ENCODE data around the gene USPL1. TPM values are rescaled to one million over a fixed set of nuclear protein-coding genes. Genes with fewer than 3 reads are reported as not detected.
A peak's percentile ranks its signal among the peaks of the same experiment; 100 is the strongest.

Gene USPL1
- total RNA-seq, 1 experiment from 2014 or later: 10.7 TPM

DNA sequence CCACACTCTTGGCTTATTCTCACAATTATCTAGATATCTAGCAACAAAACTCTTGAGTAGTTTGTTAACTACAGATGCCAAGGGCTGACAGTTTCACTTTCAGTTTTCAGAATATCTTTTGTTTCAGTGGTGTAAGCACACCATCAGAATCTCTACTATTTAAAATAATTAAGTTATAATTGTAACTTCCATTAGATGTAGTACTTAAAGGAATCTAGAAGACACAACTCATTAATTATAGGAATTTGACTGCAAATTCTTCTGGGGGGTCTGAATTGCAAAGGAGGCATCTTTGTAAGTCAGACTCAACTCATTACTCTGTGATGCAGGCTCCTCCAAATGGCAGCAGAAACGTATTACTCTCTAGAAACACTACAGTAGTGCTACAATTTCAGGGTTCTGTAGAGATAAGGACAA lies 44.9 kb upstream of the USPL1 start:
- no peaks in the 10 kb centered on the region for H3K9me2 ChIP-seq (ENCODE audit: insufficient read depth)
- peaks cover 34% of the 10 kb centered on the region for H3K4me1 ChIP-seq (replicated peaks; ENCODE audit: insufficient read depth)
- no TSS peak for BruUV-seq (replicated peaks)
- ChIA-PET CTCF (no interaction called here), POLR2A (ENCODE audit: unreplicated experiment) (no interaction called here)
- peak overlapping the region; percentile 38 for H3K4me2 ChIP-seq
- intact Hi-C loops (cut with micrococcal nuclease; ENCODE audit: unreplicated experiment): loop anchor here (10.0 kb wide), 2 partner anchors 292 to 438 kb away; no protein-coding TSS in a partner anchor
- peak overlapping the region; percentile 9; the same call in 1 of the 2 replicates for H2AFZ ChIP-seq
- no peaks in the 10 kb centered on the region for H4K20me1 ChIP-seq (ENCODE audit: insufficient read depth)
- H3K79me2 ChIP-seq (ENCODE audit: low read depth): no peaks in the 10 kb centered on the region
- TF ChIP-seq, protein P1, sequence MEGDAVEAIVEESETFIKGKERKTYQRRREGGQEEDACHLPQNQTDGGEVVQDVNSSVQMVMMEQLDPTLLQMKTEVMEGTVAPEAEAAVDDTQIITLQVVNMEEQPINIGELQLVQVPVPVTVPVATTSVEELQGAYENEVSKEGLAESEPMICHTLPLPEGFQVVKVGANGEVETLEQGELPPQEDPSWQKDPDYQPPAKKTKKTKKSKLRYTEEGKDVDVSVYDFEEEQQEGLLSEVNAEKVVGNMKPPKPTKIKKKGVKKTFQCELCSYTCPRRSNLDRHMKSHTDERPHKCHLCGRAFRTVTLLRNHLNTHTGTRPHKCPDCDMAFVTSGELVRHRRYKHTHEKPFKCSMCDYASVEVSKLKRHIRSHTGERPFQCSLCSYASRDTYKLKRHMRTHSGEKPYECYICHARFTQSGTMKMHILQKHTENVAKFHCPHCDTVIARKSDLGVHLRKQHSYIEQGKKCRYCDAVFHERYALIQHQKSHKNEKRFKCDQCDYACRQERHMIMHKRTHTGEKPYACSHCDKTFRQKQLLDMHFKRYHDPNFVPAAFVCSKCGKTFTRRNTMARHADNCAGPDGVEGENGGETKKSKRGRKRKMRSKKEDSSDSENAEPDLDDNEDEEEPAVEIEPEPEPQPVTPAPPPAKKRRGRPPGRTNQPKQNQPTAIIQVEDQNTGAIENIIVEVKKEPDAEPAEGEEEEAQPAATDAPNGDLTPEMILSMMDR (conservative IDR thresholded peaks at IDR 0.05): no peak
- TF ChIP-seq EZH2 (IDR thresholded peaks at IDR 0.05; ENCODE audit: low read depth): no peak
- no peaks in the 10 kb centered on the region for H3K27me3 ChIP-seq (ENCODE audit: insufficient read depth, low read depth)
- no peak for DNase-seq
- H3K36me3 ChIP-seq (ENCODE audit: low read depth): no peaks in the 10 kb centered on the region
- no peaks in the 10 kb centered on the region for H3K9me3 ChIP-seq (ENCODE audit: insufficient read depth, low read depth)
- H3K27ac ChIP-seq: no peak overlapping the region
- H3F3A ChIP-seq (ENCODE audit: insufficient read depth, low read depth): peaks cover 14% of the 10 kb centered on the region; the same call in 1 of the 2 replicates
- H3K4me3 ChIP-seq: no peak overlapping the region; the same call in 1 of the 2 replicates

DNA sequence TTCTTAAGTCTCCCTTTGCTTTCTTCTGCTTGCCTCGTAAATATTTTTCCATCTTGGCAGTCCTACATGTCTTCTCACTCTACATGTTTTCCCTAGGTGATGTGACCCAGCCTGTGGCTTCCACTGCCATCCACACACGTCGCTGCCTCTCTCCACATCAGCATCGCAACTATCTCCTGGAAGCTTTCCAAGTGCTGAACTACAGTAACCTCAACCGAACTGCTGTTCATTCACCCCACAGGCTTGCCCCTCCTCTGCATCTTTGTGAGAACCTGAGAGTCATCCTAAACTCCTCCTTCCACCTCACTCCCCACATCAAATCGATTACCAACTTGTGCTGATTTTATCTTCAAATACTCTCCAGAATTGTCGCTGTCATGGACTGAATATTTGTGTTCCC lies 41.2 kb upstream of the USPL1 start:
- Histone ChIP-seq H3K4me1 (replicated peaks; ENCODE audit: insufficient read depth) (peaks cover 27% of the 10 kb centered on the region), H2AFZ (no peak overlapping the region), H3K27me3 (ENCODE audit: insufficient read depth, low read depth) (no peaks in the 10 kb centered on the region), H3K36me3 (ENCODE audit: low read depth) (no peaks in the 10 kb centered on the region), H3K9me3 (ENCODE audit: insufficient read depth, low read depth) (no peaks in the 10 kb centered on the region), H3K9me2 (ENCODE audit: insufficient read depth) (no peaks in the 10 kb centered on the region), H3K79me2 (ENCODE audit: low read depth) (no peaks in the 10 kb centered on the region), H4K20me1 (ENCODE audit: insufficient read depth) (no peaks in the 10 kb centered on the region), H3K4me3 (no peak overlapping the region), H3F3A (ENCODE audit: insufficient read depth, low read depth) (peaks cover 19% of the 10 kb centered on the region; the same call in 1 of the 2 replicates), H3K4me2 (peak overlapping the region; percentile 10; the same call in 1 of the 2 replicates), H3K27ac (peak overlapping the region; percentile 17; the same call in 1 of the 2 replicates)
- CTCF ChIA-PET: no interaction called here
- DNase-seq: peak; percentile 41 to 47
- BruUV-seq (replicated peaks): no TSS peak
- intact Hi-C loops (cut with micrococcal nuclease; ENCODE audit: unreplicated experiment): loop anchor here (5.0 to 10.0 kb wide), 3 partner anchors 226 to 442 kb away; no protein-coding TSS in a partner anchor
- POLR2A ChIA-PET (ENCODE audit: unreplicated experiment): interaction anchor here (0.6 kb wide), 1 partner anchor 40 kb away, joined by 5 read pairs; no protein-coding TSS in a partner anchor
- TF ChIP-seq, protein P1 (conservative IDR thresholded peaks at IDR 0.05): no peak
- TF ChIP-seq EZH2 (IDR thresholded peaks at IDR 0.05; ENCODE audit: low read depth): no peak

DNA sequence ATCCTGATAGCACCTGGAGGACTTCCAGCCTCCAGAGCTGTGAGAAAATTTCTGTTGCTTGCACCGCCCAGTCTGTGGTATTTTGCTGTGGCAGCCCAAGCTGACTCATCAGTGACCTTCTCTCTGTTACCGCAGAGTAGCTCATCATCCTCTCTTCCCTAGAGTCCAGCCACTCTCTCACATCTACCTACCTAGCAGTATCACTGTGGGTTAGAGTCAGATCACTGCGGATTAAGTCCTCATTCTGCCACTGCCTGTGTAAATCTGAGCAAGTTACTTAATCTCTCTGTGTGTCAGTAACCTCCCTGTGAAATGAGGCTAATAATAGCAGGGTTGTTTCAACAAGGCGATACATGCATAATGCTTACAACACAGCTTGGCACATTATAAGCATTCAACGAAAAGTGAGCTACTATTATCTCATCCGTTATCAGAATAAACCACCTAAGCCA lies 40.3 kb upstream of the USPL1 start:
- peak overlapping the region; percentile 18; the same call in 1 of the 2 replicates for H3K4me2 ChIP-seq
- H3K79me2 ChIP-seq (ENCODE audit: low read depth): no peaks in the 10 kb centered on the region
- no peaks in the 10 kb centered on the region for H3K9me3 ChIP-seq (ENCODE audit: insufficient read depth, low read depth)
- no peak overlapping the region for H2AFZ ChIP-seq
- no peak overlapping the region for H3K4me3 ChIP-seq
- H3K27ac ChIP-seq: no peak overlapping the region
- intact Hi-C loops (cut with micrococcal nuclease; ENCODE audit: unreplicated experiment): loop anchor here (5.0 to 10.0 kb wide), 3 partner anchors 225 to 443 kb away; no protein-coding TSS in a partner anchor
- peaks cover 19% of the 10 kb centered on the region; the same call in 1 of the 2 replicates for H3F3A ChIP-seq (ENCODE audit: insufficient read depth, low read depth)
- DNase-seq: peak; percentile 64 to 79
- CTCF ChIA-PET: interaction anchor here (0.7 to 0.9 kb wide), 4 partner anchors 17 to 445 kb away, joined by 3 to 5 read pairs (median 3); no protein-coding TSS in a partner anchor
- H4K20me1 ChIP-seq (ENCODE audit: insufficient read depth): no peaks in the 10 kb centered on the region
- POLR2A ChIA-PET (ENCODE audit: unreplicated experiment): interaction anchor here (0.5 to 0.7 kb wide), 5 partner anchors 44 to 595 kb away, joined by 3 to 22 read pairs (median 8); no protein-coding TSS in a partner anchor
- no peaks in the 10 kb centered on the region for H3K27me3 ChIP-seq (ENCODE audit: insufficient read depth, low read depth)
- H3K9me2 ChIP-seq (ENCODE audit: insufficient read depth): no peaks in the 10 kb centered on the region
- TF ChIP-seq, protein P1 (conservative IDR thresholded peaks at IDR 0.05): no peak
- TF ChIP-seq EZH2 (IDR thresholded peaks at IDR 0.05; ENCODE audit: low read depth): no peak
- no peaks in the 10 kb centered on the region for H3K36me3 ChIP-seq (ENCODE audit: low read depth)
- peaks cover 27% of the 10 kb centered on the region for H3K4me1 ChIP-seq (replicated peaks; ENCODE audit: insufficient read depth)
- no TSS peak for BruUV-seq (replicated peaks)
